Islet of Langerhans (tissue), 1 donor: ENCODE results near the gene ALKBH7.
A peak's percentile ranks its signal among the peaks of the same experiment; 100 is the strongest.

Experiments
- FAIRE-seq: peaks from one replicate; lab custom pipeline; 2011; peaks lifted over from hg19 to GRCh38; lab: Jason Lieb, UNC

Gene ALKBH7

GRCh38 chr19:6364353-6364752, 8.2 kb upstream of the ALKBH7 start:
- no peak for FAIRE-seq

DNA sequence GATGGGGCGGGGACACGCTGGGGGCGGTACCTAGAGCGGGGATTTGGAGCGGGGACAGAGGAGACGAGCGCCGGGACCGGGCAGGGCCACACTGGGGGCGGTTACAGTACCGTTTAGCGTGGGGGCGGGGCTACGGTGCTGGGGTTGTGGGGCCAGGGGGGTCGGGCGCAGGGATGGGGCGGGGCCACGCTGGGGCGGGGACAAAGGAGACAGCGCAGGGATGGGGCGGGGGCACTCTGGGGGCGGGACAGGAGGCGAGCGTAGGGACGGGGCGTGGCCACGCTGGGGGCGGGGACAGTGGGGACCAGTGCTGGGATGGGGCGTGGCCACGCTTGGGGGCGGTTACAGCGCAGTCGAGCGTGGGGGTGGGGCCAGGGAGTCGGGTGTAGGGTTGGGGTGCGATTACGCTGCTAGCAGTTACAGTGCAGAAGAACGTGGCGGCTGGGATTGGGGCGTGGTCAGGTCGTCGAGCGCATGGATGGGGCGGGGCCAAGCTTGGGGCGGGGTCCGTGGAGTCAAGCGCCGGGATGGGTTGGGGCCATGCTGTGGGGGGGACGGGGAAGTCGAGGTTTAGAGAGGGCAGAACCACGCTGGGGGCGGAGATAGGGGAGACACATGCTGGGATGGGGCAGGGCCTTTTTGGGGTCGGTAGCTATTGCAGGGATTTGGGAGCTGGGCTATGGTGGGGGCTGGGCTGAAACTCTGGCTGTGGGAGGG, 660 bp downstream of the ALKBH7 start:
- FAIRE-seq, result no peak

DNA sequence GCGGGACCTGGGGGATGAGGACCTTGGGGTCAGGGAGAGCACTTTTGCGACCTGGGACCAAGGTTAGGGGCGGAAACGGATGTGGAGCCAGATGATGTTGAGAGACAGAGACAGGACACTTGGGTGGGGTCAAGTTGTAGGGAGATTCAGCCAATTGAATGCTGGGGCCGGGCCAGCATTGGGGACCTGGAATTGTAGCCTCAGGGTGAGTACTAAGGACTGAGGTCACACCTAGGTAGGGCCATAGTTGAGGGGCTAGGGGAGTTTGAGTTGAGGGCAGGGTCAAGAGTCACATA, 1.2 kb downstream of the ALKBH7 start:
- no peak for FAIRE-seq

GRCh38 chr19:6374161-6374709, 1.6 kb downstream of the ALKBH7 start:
- no peak for FAIRE-seq

- no peak for FAIRE-seq
These were observed 2.3 kb downstream of the ALKBH7 start for GRCh38 chr19:6374711-6375410.

DNA sequence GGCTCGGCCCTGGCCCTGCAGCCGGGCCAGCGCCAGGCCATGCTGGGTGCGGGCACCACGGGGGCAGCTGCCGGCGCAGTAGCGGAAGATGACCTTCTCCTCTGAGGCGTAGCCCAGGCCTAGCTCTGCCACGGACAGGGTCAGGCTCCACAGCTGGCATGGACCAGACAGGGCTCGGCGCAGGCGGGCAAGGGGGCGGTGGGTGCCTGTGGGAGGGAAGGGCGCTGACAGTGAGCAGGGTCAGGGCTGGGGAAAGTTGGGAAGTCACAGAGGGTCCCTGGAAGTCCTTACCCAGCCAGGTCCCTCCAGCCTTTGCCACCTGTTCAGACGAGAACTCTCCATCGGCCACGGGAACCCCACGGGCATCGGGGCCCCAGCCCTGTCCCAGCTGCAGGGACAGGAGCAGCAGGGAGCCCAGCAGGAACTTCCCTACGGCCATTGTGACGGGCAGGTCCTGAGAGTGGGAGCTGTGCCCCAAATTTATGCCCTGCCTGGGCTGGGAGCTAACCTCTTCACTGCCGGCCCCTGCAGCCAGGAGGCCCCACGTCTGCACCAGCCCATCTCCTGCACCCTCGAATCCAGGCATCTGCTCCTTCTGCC, 2.9 kb downstream of the ALKBH7 start, which contains the start of gene PSPN:
Gene PSPN (minus strand): TSS at position 523 of the 600 bp plus-strand sequence. CDS start 84 bp downstream, at position 439.
- no peak for FAIRE-seq

DNA sequence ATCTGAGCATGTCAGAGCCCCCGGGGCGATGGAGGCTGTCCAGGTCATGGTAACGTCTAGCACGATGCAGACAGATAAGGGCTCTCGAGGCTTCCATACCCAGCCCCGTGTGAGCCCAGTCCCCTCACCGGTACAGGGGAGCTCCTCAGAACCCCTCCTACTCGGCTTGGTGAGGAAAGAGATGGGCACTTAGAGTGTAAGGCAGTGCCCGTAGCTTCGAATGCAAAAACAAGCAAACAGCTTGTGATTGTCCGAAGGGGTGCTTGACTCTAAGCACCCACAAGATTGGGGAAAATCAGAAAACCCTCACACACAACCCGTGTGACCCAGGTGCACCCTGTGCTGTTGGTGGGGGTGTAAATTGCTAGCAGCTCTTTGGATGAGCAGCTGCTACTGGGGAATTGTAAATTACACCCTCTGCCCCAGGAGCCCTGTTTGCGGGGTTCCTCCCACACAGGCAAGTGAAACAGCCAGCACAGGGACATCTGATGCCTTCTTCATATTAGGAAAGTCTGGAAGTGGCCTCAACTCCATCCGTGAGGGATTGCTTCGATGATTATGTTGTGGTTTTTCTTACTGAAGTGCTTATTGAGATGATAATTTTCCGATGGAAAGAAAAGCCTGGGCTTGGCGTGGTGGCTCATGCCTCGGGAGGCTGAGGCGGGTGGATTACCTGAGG, 4.1 kb downstream of the ALKBH7 start:
- FAIRE-seq, result no peak

DNA sequence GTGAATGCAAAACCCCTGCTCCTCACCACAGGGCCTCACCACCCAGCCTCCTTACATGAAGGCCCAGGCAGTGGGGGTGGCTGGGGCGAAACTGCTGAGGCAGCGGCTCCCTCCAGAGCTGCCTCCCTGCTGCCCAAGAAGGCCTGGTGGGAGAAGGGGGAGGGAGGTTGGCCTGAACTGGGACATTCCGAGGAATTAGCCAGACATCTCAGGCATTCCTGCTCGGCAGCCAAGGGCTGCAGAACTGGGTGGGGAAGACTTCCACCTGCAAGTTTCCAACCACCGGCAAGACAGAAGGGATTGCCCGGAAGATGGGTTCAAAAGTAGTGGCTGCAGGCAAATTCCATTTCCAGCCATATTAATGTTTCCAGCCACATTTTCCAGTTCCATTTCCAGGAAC, 5.4 kb downstream of the ALKBH7 start:
- no peak for FAIRE-seq

DNA sequence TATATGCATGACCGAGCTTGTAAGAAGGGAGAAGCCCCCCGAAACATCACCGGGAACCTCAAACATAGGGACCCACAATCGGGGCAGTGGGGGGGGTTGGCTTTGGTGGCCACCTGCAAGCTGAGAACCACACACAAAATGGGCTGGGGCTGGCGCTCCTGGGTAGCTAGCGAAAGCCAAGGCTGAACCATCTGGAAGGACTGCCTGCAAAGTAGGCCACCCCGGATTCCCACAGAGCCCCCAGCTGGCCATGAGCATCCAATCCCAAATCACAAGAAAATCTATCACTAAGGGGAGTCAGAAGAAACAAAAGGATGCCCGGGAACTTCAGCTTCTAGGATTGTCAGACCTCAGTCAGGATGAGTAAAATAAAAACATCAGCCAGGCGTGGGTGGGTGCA, 5.9 kb downstream of the ALKBH7 start:
- FAIRE-seq, result no peak

DNA sequence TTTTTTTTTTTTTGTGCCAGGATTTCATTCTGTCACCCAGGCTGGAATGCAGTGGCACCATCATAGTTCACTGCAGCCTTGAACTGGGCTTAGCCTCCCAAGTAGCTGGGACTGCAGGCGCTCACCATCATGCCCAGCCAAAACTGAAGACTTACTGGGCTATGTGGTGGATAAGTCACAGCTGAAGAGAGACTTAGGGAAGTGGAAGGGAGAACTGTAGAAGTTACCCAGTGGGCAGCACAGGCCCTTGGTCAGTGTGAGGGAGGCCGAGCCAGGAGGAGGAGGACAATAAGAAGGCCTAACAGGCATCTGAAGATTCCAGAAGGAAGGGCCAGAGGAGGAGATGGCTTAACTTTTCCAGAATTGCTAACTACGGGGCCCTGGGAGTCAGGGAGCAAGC, 7.2 kb downstream of the ALKBH7 start:
- FAIRE-seq, result no peak

- no peak for FAIRE-seq
These were observed 8.6 kb downstream of the ALKBH7 start for GRCh38 chr19:6381030-6381750.

DNA sequence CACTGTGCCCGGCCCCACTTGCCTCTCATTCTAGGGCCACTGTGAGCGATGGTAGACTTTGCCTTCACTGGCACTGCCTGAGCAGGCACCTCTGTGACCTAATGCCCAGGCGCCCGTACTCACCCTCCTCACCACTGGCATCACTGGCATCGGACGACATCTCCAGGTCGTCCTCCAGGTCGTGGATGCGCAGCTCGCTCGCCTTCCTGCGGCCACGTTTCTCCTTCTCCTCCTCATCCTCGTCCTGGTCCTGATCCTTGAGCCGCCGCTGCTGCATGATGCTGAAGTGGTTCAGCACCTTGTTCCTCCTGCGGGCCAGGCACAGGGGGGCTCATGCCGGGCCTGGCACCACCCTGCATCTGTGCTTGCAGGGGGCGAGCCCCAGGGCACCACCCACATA, 10.6 kb downstream of the ALKBH7 start:
- no peak for FAIRE-seq

DNA sequence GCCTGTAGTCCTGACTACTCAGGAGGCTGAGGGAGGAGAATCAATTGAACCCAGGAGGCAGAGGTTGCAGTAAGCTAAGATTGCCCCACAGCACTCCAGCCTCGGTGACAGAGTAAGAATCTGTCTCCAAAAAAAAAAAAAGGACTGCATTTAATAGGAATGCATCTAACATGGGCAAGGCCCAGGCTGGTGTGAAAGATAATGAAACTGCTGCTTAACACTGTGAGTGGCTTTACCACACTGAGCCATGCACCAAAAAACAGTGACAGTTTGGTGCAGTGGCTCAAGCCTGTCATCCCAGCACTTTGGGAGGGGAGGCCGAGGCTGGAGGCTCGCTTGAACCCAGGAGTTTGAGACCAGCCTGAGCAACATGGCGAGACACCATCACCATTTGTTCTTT, 11.8 kb downstream of the ALKBH7 start:
- FAIRE-seq, result no peak

- FAIRE-seq, result no peak
These were observed 14.8 kb downstream of the ALKBH7 start for GRCh38 chr19:6387372-6387771.

DNA sequence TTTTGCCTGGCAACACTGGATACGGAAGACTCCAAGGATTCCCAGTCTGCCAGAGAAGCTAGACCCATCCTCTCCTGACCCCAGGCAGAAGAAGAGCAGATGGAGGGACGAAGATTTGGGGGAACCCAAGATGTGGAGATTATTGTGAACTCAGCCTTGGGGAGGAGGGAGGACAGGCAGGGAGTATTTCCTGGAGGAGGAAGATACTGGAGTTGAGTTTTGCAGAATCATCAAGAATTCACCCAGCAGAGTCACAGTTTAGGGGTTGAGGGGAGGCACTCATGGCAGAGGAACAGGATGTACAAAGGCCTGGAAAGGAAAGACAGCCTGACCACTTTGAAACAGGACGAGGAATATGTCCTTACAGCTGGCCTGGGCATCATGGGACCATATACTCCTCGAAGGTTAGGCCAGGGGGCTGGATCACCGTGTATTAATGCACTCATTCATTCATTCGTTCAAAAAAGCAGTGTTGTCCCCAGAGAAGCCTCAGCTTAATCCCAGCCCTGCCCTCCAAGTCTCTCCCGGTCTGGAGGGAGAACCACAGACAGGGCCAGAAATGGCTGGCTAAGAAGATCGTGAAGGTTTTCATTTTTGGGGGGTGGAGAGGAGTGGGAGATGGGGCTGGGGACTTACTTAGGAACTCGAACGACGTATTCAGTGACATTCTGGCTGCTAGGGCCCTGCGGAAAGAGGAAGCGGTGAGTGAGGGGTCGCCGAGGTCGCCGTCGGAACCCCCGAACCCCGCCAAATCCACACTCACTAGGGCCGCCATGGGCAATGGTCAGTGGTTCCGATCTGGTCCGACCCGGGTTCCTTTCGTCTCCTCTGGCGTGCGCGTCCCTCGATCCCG, 19.9 kb downstream of the ALKBH7 start:
- no peak for FAIRE-seq

GRCh38 chr19:6393074-6393982, 20.7 kb downstream of the ALKBH7 start, which contains the start of gene GTF2F1:
Gene GTF2F1 (minus strand): TSS chr19:6393164. CDS start chr19:6392995, 169 bp downstream.
- FAIRE-seq, result peak; percentile 94

DNA sequence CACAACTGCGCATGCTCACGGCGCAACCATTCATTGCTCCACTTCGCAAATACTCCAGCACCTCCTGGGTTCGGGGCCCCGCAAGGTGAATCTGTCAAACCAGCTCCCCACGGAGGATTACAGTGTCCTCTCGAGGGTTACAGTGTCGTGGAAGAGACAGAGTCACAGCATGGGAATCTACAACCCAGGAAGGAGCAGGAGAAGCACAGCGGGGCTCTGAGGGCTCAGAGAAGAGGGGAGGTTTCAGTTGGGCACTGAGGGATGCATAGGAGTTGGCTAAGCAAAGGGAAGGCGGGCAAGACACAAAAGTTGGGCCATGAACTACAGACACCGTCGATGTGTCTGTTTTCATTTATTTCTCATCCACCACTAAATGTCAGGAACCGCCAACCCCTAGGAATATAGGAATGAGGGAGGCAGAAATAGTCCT, 21.4 kb downstream of the ALKBH7 start:
- FAIRE-seq, result no peak

- FAIRE-seq, result no peak
These were observed 22.2 kb downstream of the ALKBH7 start for GRCh38 chr19:6394831-6395230.

- no peak for FAIRE-seq
These were observed 23.7 kb downstream of the ALKBH7 start for GRCh38 chr19:6396305-6396704.
